ENCODE data around the gene NKD1. TPM values are rescaled to one million over a fixed set of nuclear protein-coding genes. Genes with fewer than 3 reads are reported as not detected.

NKD1 gene
- total and polyA plus RNA-seq, 2 of the 8 experiments (the other 6 are each of a cell fraction or from before 2014, with no cell fraction given), result 0.70 to 4.5 TPM

DNA sequence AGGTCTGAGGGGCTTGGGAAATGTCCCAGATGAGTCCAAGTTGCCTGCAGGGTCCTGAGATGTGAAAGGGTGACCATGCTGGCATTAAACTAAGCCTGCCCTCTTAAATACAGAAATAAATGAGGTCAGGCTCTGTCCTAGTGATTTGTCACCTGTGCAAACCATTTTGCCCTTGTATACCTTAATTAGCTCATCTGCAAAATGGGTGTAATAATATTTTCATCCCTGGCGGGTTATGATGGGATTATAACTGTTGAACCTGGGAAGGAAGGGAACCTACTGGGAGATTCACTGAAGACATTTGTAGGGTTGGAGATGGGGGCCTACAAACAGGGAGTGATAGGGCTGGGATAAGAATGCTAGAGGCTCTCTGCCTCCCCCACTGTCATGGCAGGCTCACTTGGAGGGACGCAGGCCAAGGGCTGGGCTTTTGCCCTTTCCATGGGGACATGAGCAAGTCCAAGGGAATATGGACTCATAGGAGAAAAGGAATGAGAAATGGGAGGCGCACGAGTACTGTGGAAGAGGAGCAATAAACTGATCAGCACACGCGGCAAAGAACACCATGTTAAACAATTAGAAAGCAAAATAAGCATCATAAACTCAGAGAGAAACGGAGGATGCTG, 4.4 kb downstream of the NKD1 start:
- Histone ChIP-seq H3K9ac (replicated peaks in 1 of 4; ENCODE audit: extremely low read depth in 1 of 4, low read depth in 3 of 4, low read length in 3 of 4) (no peak overlapping the region), H3K23ac (ENCODE audit: insufficient read length) (no peak overlapping the region), H2BK15ac (ENCODE audit: low read length) (no peak overlapping the region), H2BK5ac (ENCODE audit: low read depth, low read length) (no peak overlapping the region), H4K20me1 (replicated peaks in 1 of 2; ENCODE audit: control insufficient read depth in 1 of 2, insufficient read depth in 2 of 2, low read length in 2 of 2) (no peaks in the 10 kb centered on the region), H3K4me3 (ENCODE audit: extremely low read depth in 1 of 4, insufficient read depth in 2 of 4, low read depth in 3 of 4, low read length in 4 of 4) (no peak overlapping the region), H3K4me2 (ENCODE audit: insufficient read depth in 1 of 2, low read depth in 2 of 2, low read length in 2 of 2) (no peak overlapping the region), H2AFZ (ENCODE audit: low read length) (no peak overlapping the region), H3K79me1 (ENCODE audit: low read depth, low read length) (no peaks in the 10 kb centered on the region), H3K27me3 (replicated peaks in 1 of 4; ENCODE audit: control insufficient read depth in 3 of 4, extremely low read depth in 1 of 4, insufficient read depth in 3 of 4, low read length in 3 of 4) (peaks cover 12 to 22% (median 20%) of the 10 kb centered on the region in 4 experiments), H4K5ac (ENCODE audit: insufficient read length, low read depth, low read length) (no peak overlapping the region), H2BK12ac (ENCODE audit: low read depth, low read length) (no peak overlapping the region), H3K27ac (ENCODE audit: low read depth, low read length) (no peak overlapping the region), H2BK120ac (replicated peaks; ENCODE audit: low read depth, low read length) (no peak overlapping the region), H3K36me3 (ENCODE audit: control insufficient read depth in 2 of 4, insufficient read depth in 4 of 4, low read length in 3 of 4) (no peaks in the 10 kb centered on the region), H3K56ac (replicated peaks; ENCODE audit: insufficient read length, low read depth, low read length) (no peak overlapping the region), H2AK5ac (ENCODE audit: low read depth, low read length) (no peak overlapping the region), H3K23me2 (ENCODE audit: low read depth, low read length) (peaks cover 13% of the 10 kb centered on the region; the same call in 1 of the 2 replicates), H3K9me3 (ENCODE audit: insufficient read depth in 2 of 2, low read depth in 1 of 2, low read length in 1 of 2) (no peaks in the 10 kb centered on the region), H3K18ac (ENCODE audit: extremely low read depth, low read length) (no peak overlapping the region), H4K91ac (replicated peaks; ENCODE audit: insufficient read length, low read length) (no peak overlapping the region), H4K8ac (ENCODE audit: extremely low read depth, insufficient read depth, low read length) (no peak overlapping the region), H3K4me1 (replicated peaks in 1 of 4; ENCODE audit: control insufficient read depth in 3 of 4, insufficient read depth in 4 of 4, low read length in 3 of 4) (peaks cover 0 to 2% (median 0%) of the 10 kb centered on the region in 4 experiments; a peak in 1 of 7 replicates), H3K14ac (ENCODE audit: insufficient read length) (no peak overlapping the region), H3K79me2 (ENCODE audit: control insufficient read depth in 1 of 2, insufficient read depth in 2 of 2, low read length in 2 of 2) (no peaks in the 10 kb centered on the region), H2BK20ac (ENCODE audit: low read length) (no peak overlapping the region), H3K4ac (replicated peaks; ENCODE audit: insufficient read length, low read depth, low read length) (no peak overlapping the region)
- 89% methylated on average over 7 of the region's 7 CpGs; no CpG with 5 or more reads in 1 of the 2 experiments for WGBS, 2 experiments (ENCODE audit: extremely low coverage in 1 of 2, insufficient coverage in 1 of 2, insufficient read length in 1 of 2, insufficient replicate concordance in 2 of 2, low coverage in 1 of 2, low lambda C conversion rate in 2 of 2, missing lambda C conversion rate in 1 of 2)
- ChIA-PET CTCF (ENCODE audit: partially characterized antibody) (interaction anchor here (1.2 kb wide), 2 partner anchors 93 to 118 kb away, joined by 3 read pairs; no protein-coding TSS in a partner anchor), POLR2A (ENCODE audit: partially characterized antibody) (no interaction called here)
- FAIRE-seq (no peak), DNase-seq (ENCODE audit: low read depth in 1 of 2, low spot score in 2 of 2) (no peak)
- no peak for TF ChIP-seq SRF (IDR thresholded peaks at IDR 0.05; ENCODE audit: low read depth, low read length)
- TF ChIP-seq, protein P1, sequence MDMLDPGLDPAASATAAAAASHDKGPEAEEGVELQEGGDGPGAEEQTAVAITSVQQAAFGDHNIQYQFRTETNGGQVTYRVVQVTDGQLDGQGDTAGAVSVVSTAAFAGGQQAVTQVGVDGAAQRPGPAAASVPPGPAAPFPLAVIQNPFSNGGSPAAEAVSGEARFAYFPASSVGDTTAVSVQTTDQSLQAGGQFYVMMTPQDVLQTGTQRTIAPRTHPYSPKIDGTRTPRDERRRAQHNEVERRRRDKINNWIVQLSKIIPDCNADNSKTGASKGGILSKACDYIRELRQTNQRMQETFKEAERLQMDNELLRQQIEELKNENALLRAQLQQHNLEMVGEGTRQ (IDR thresholded peaks at IDR 0.05; ENCODE audit: low read length), result no peak
- TF ChIP-seq ZNF274 (IDR thresholded peaks at IDR 0.05; ENCODE audit: borderline replicate concordance, extremely low read depth, low read length), result no peak
- no peak for TF ChIP-seq SIRT6 (IDR thresholded peaks at IDR 0.05; ENCODE audit: low read length)
- TF ChIP-seq NRF1 (IDR thresholded peaks at IDR 0.05; ENCODE audit: low read depth, low read length), result no peak
- no peak for TF ChIP-seq RNF2 (IDR thresholded peaks at IDR 0.05; ENCODE audit: borderline replicate concordance, low read depth, low read length, missing control alignments, poor library complexity, severe bottlenecking)
- no peak for TF ChIP-seq RXRA (IDR thresholded peaks at IDR 0.05; ENCODE audit: insufficient read depth, low read depth, low read length)
- TF ChIP-seq CBX8 (IDR thresholded peaks at IDR 0.05; ENCODE audit: borderline replicate concordance, low read depth, low read length), result no peak
- TF ChIP-seq JUN (IDR thresholded peaks at IDR 0.05; ENCODE audit: low read depth, low read length), result no peak
- no peak for TF ChIP-seq SP2 (IDR thresholded peaks at IDR 0.05; ENCODE audit: low read length)
- TF ChIP-seq TAF1 (IDR thresholded peaks at IDR 0.05; ENCODE audit: low read depth, low read length), result no peak
- no peak for TF ChIP-seq EZH2 (IDR thresholded peaks at IDR 0.05; ENCODE audit: low read depth, low read length, severe bottlenecking)
- TF ChIP-seq ASH2L (IDR thresholded peaks at IDR 0.05; ENCODE audit: low read length), result no peak

Data from H1 (cell line).